Measurements from ENCODE around the gene CXCL8. TPM values are rescaled to one million over a fixed set of nuclear protein-coding genes. Genes with fewer than 3 reads are reported as not detected.

Gene CXCL8
- polyA plus RNA-seq, 3 donors = 275 to 604 (median 328) TPM

DNA sequence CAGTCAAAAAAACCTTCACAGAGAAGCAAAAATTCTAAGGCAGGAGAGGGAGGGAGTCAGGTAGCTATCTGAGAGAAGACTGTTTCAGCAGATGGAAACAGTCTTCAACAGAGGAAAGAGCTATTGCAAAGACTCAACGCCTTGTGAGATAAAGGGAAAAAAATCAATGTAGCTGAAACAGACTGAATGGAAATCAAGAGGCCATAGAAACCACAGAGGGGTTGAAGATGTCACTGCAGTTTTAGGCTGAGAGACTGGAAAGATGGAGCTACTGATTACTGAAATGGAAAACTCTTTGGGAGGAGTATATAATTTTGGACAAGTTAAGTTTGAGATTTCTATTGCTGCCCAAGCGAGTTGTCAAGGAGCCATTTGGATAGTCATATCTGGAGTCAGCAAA lies 28.4 kb upstream of the CXCL8 start:
- WGBS (ENCODE audit: insufficient coverage) = 84% methylated on average over 2 of the region's 2 CpGs
- intact Hi-C loops (cut with micrococcal nuclease) = no loop called here
- H2AFZ ChIP-seq (ENCODE audit: insufficient read depth, low read depth, low read length, poor library complexity, severe bottlenecking) = no peak overlapping the region
- H3K4me3 Mint-ChIP-seq = no peak overlapping the region
- H3K4me3 ChIP-seq (replicated peaks in 1 of 3; ENCODE audit: low read depth in 2 of 3, low read length in 3 of 3) = no peak overlapping the region
- H3K9me3 Mint-ChIP-seq = no peaks in the 10 kb centered on the region
- no peaks in the 10 kb centered on the region for H3K79me2 ChIP-seq (ENCODE audit: insufficient read depth, low read length)
- no peak overlapping the region for H3K27ac Mint-ChIP-seq
- H3K9me3 ChIP-seq (replicated peaks in 1 of 2; ENCODE audit: control insufficient read depth in 1 of 2, insufficient read depth in 1 of 2, low read length in 2 of 2) = no peaks in the 10 kb centered on the region
- H3K36me3 Mint-ChIP-seq = no peaks in the 10 kb centered on the region
- H3K4me1 Mint-ChIP-seq = peaks cover 36% of the 10 kb centered on the region
- no peak overlapping the region for H3K9ac ChIP-seq (ENCODE audit: insufficient read depth, low read length, poor library complexity, severe bottlenecking)
- H4K20me1 ChIP-seq (ENCODE audit: insufficient read depth, low read length) = no peaks in the 10 kb centered on the region
- no peak overlapping the region for H3K4me2 ChIP-seq (replicated peaks; ENCODE audit: extremely low read depth, low read length, poor library complexity, severe bottlenecking)
- TF ChIP-seq, protein P1, sequence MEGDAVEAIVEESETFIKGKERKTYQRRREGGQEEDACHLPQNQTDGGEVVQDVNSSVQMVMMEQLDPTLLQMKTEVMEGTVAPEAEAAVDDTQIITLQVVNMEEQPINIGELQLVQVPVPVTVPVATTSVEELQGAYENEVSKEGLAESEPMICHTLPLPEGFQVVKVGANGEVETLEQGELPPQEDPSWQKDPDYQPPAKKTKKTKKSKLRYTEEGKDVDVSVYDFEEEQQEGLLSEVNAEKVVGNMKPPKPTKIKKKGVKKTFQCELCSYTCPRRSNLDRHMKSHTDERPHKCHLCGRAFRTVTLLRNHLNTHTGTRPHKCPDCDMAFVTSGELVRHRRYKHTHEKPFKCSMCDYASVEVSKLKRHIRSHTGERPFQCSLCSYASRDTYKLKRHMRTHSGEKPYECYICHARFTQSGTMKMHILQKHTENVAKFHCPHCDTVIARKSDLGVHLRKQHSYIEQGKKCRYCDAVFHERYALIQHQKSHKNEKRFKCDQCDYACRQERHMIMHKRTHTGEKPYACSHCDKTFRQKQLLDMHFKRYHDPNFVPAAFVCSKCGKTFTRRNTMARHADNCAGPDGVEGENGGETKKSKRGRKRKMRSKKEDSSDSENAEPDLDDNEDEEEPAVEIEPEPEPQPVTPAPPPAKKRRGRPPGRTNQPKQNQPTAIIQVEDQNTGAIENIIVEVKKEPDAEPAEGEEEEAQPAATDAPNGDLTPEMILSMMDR (IDR thresholded peaks at IDR 0.05) = no peak
- H3K27me3 ChIP-seq (ENCODE audit: control insufficient read depth in 2 of 2, insufficient read depth in 2 of 2, low read length in 2 of 2) = no peaks in the 10 kb centered on the region
- H3K27me3 Mint-ChIP-seq (ENCODE audit: low read depth in 3 of 3) = no peaks in the 10 kb centered on the region
- no peak overlapping the region for H3K27ac ChIP-seq (ENCODE audit: low read depth in 1 of 2, low read length in 2 of 2)
- peaks cover 34 to 42% of the 10 kb centered on the region in 2 donors for H3K4me1 ChIP-seq (ENCODE audit: control insufficient read depth in 1 of 2, insufficient read depth in 2 of 2, low read length in 2 of 2)
- no peak for DNase-seq
- H3K36me3 ChIP-seq (replicated peaks in 1 of 2; ENCODE audit: control insufficient read depth in 1 of 2, insufficient read depth in 2 of 2, low read length in 2 of 2) = no peaks in the 10 kb centered on the region

DNA sequence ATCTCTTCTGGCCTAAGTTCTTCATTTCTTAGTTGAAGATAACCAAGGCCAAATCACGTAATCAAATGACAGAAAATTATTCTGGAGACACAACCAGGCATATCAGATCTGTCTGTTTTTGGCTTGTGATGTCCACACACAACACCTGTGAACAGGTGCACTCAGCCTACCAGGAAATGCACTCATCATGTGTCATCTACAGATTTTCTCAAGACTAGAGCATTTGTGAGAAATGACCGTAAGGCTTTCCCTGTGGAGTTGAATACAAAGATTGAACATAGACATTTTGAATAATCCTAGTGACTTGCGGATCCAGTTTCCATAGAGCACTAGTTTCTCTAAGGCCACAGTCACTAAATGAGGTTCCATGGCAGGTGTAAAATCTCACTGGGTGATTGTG lies 26.7 kb upstream of the CXCL8 start:
- WGBS (ENCODE audit: insufficient coverage) = 94% methylated on average over 2 of the region's 3 CpGs
- peaks cover 31% of the 10 kb centered on the region for H3K4me1 Mint-ChIP-seq

More for the DNA sequence above, 26.7 kb upstream of the CXCL8 start:
- no peak overlapping the region for H3K27ac ChIP-seq (ENCODE audit: low read depth in 1 of 2, low read length in 2 of 2)
- no peak overlapping the region for H3K4me3 ChIP-seq (replicated peaks in 1 of 3; ENCODE audit: low read depth in 2 of 3, low read length in 3 of 3)
- no peak overlapping the region for H3K9ac ChIP-seq (ENCODE audit: insufficient read depth, low read length, poor library complexity, severe bottlenecking)
- no peaks in the 10 kb centered on the region for H3K79me2 ChIP-seq (ENCODE audit: insufficient read depth, low read length)
- H3K27ac Mint-ChIP-seq = no peak overlapping the region
- TF ChIP-seq, protein P1 (IDR thresholded peaks at IDR 0.05) = no peak
- H3K36me3 ChIP-seq (replicated peaks in 1 of 2; ENCODE audit: control insufficient read depth in 1 of 2, insufficient read depth in 2 of 2, low read length in 2 of 2) = no peaks in the 10 kb centered on the region
- H3K9me3 ChIP-seq (replicated peaks in 1 of 2; ENCODE audit: control insufficient read depth in 1 of 2, insufficient read depth in 1 of 2, low read length in 2 of 2) = no peaks in the 10 kb centered on the region
- no peaks in the 10 kb centered on the region for H3K27me3 ChIP-seq (ENCODE audit: control insufficient read depth in 2 of 2, insufficient read depth in 2 of 2, low read length in 2 of 2)
- peaks cover 28 to 38% of the 10 kb centered on the region in 2 donors for H3K4me1 ChIP-seq (ENCODE audit: control insufficient read depth in 1 of 2, insufficient read depth in 2 of 2, low read length in 2 of 2)
- no peaks in the 10 kb centered on the region for H3K27me3 Mint-ChIP-seq (ENCODE audit: low read depth in 3 of 3)
- no peak overlapping the region for H2AFZ ChIP-seq (ENCODE audit: insufficient read depth, low read depth, low read length, poor library complexity, severe bottlenecking)
- H4K20me1 ChIP-seq (ENCODE audit: insufficient read depth, low read length) = no peaks in the 10 kb centered on the region
- no peaks in the 10 kb centered on the region for H3K36me3 Mint-ChIP-seq
- H3K9me3 Mint-ChIP-seq = no peaks in the 10 kb centered on the region
- no peak overlapping the region for H3K4me2 ChIP-seq (replicated peaks; ENCODE audit: extremely low read depth, low read length, poor library complexity, severe bottlenecking)
- intact Hi-C loops (cut with micrococcal nuclease) = no loop called here
- no peak overlapping the region for H3K4me3 Mint-ChIP-seq
- no peak for DNase-seq

All from CD14-positive monocyte (primary cell).